HEK293T (cell line): ENCODE measurements around the gene MYO1G.

Experiments used
- FOXM1 ChIP-seq: fragments of 450-650 bp; IDR thresholded peaks from 2 replicates; pipeline ENCODE4 v1.6.1; 2017; ENCODE audit warnings: mild to moderate bottlenecking, borderline replicate concordance
- L3MBTL2 ChIP-seq: fragments of 450-650 bp; conservative IDR thresholded peaks from 2 replicates; pipeline ENCODE4 v1.6.1; 2016; ENCODE audit warnings: mild to moderate bottlenecking
- SUZ12 ChIP-seq: fragments of 450-650 bp; IDR thresholded peaks from 2 replicates; pipeline ENCODE4 v1.6.1; 2016; ENCODE audit warnings: mild to moderate bottlenecking

GRCh38 chr7:44949303-44949702 is 29.5 kb downstream of the MYO1G start:
- no peak for TF ChIP-seq FOXM1
- TF ChIP-seq SUZ12: no peak
- TF ChIP-seq L3MBTL2: no peak
